Activated naive CD4-positive, alpha-beta T cell treated with anti-CD3 and anti-CD28 coated beads, Interleukin-2, amount 10 ng/mL, durations not matched to agents 7 days and 5 days (primary cell): ENCODE data around the gene BMP8B.
"Not testable (repeated sequence)": the region's sequence is repeated elsewhere in the genome, so short reads cannot be mapped to it uniquely, and the experiment has no call there.

Experiments used
- CTCF ChIA-PET: fragments of 350-600 bp; sonication (Branson Sonifier 250); formaldehyde crosslinking; loops from one replicate; lab custom pipeline; 2021; ENCODE audit warnings: antibody characterized with exemption; lab: Charles Lee
- DNase-seq: peaks from one replicate; pipeline ENCODE4 v3.0.0-alpha.2; 2020
- H3K27ac Mint-ChIP-seq: one replicate; pipeline ENCODE4 v1.8.0; 2021; ENCODE audit warnings: mild to moderate bottlenecking, moderate library complexity, mixed read lengths
- H3K27me3 Mint-ChIP-seq: one replicate; pipeline ENCODE4 v1.8.0; 2021; ENCODE audit warnings: mild to moderate bottlenecking, mixed read lengths
- H3K36me3 Mint-ChIP-seq: one replicate; pipeline ENCODE4 v1.8.0; 2021; ENCODE audit warnings: mixed read lengths
- H3K4me1 Mint-ChIP-seq: one replicate; pipeline ENCODE4 v1.8.0; 2021; ENCODE audit warnings: mixed read lengths
- H3K4me3 Mint-ChIP-seq: one replicate; pipeline ENCODE4 v1.8.0; 2021; ENCODE audit warnings: mild to moderate bottlenecking, moderate library complexity, mixed read lengths
- H3K9me3 Mint-ChIP-seq: one replicate; pipeline ENCODE4 v1.8.0; 2021; ENCODE audit warnings: mixed read lengths

BMP8B gene

DNA sequence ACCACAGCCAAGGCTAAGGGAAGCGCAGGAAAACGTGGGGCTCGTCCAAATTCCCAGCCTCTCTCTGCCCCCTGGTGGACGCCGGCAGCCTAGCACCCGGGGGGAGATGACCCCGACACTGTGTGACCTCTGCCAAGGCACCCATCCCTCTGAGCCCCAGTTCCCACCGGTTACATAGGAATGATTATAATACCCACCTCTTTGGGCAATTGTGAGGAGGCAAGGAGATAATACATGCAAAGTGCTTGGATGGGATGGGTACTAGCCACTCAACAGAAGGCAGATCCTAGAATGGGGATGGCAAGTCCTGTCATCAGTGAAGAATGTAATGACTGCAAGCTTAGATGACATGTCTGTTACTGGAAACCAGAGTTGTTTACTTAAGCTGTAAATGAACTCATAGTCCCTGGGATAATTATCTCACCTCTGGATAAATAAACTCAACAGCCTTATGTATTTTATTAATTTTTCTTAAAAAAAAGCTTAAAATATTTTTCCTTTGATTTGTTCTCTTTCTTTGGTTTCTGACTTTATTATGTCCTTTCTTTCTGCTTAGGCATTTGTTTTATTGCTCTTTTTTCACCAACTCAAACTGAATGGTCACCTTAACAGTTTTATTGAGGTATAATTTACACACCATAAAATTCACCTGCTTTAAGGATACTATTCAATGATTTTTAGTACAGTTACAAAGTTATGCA, 11.3 kb upstream of the BMP8B start:
- H3K9me3 Mint-ChIP-seq = no peaks in the 10 kb centered on the region
- peak; percentile 72 for DNase-seq
- peak overlapping the region; percentile 89 for H3K27ac Mint-ChIP-seq
- peaks cover 13% of the 10 kb centered on the region for H3K4me1 Mint-ChIP-seq
- H3K4me3 Mint-ChIP-seq = peak overlapping the region; percentile 54
- CTCF ChIA-PET = interaction anchor here (0.6 to 2.2 kb wide), 13 partner anchors 10 to 193 kb away, joined by 3 to 15 read pairs (median 3); partner anchors contain the start of genes HPCAL4 and PPIE
- peaks cover 11% of the 10 kb centered on the region for H3K27me3 Mint-ChIP-seq
- H3K36me3 Mint-ChIP-seq = peaks cover 1% of the 10 kb centered on the region

DNA sequence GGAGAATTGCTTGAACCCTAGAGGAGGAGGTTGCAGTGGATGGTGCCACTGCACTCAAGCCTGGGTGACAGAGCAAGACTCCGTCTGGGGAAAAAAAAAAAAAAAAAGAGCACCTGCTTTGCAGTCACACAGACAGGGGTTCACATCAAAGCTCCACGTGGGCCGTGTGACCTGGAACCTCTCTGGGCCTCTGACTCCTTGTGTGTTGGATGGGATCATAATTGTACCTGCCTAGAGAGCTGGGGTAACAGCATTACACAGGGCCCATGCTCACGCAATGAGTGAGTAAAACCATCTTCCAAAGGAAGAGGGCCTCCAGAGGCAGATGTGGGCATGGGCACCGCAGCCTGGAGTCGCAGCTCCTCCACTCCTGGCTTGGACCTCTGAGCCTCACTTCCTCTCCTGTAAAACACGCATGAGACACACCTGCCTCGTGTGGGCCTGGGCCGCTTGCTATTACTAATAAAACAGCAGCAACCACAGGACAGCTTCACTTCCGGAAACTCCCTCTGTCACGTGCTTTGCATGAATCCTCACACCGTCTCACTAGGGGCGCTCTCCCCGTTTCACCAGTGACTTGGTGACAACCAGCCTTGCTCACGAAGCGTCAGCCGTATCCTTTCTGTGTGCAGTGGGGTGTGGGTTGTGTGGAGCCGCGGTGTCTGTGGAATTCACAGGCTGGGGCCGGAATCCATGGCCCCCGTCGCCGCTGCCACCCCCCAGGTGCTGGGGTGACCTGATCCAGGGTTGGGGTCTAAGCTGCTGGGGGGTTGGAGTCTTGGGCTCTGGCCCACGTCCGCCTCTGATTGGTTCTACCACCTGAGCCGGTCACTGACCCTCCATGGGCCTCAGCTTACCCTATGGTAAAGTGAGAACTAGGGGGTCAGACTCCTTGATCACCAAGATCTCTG, 10.4 kb upstream of the BMP8B start:
- H3K9me3 Mint-ChIP-seq = not testable (repeated sequence)
- CTCF ChIA-PET = interaction anchor here (0.7 to 2.2 kb wide), 14 partner anchors 10 to 193 kb away, joined by 3 to 15 read pairs (median 3); partner anchors contain the start of genes HPCAL4 and PPIE
- peak overlapping the region; percentile 89 for H3K27ac Mint-ChIP-seq

DNA sequence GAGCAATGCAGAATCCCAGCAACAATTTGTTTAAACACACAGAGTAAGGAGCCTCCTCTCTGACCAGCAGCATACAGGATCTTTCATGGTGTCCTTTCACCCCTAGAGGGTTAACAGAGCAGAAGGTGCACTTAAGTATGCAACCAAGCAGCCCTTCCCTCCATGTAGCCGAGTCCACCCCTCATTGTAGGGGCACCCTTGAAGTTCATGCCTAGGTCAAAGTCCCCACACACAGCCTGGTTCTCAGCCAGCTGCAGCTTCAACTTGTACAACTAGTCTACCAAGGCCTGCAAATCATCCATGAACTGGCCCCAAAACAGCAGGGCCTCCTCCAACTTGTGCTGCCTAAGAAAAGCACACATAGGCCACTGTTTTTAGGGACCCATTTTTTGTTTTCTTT, 7.0 kb upstream of the BMP8B start:
- peaks cover 38% of the 10 kb centered on the region for H3K27me3 Mint-ChIP-seq
- peaks cover 1% of the 10 kb centered on the region for H3K36me3 Mint-ChIP-seq
- CTCF ChIA-PET = no interaction called here
- H3K4me3 Mint-ChIP-seq = no peak overlapping the region
- H3K4me1 Mint-ChIP-seq = peaks cover 25% of the 10 kb centered on the region
- no peaks in the 10 kb centered on the region for H3K9me3 Mint-ChIP-seq
- H3K27ac Mint-ChIP-seq = no peak overlapping the region
- no peak for DNase-seq

More for the DNA sequence above, 10.4 kb upstream of the BMP8B start:
- not testable (repeated sequence) for H3K36me3 Mint-ChIP-seq
- H3K27me3 Mint-ChIP-seq = peaks cover 16% of the 10 kb centered on the region
- peak; percentile 91 for DNase-seq
- peaks cover 13% of the 10 kb centered on the region for H3K4me1 Mint-ChIP-seq
- H3K4me3 Mint-ChIP-seq = peak overlapping the region; percentile 54

DNA sequence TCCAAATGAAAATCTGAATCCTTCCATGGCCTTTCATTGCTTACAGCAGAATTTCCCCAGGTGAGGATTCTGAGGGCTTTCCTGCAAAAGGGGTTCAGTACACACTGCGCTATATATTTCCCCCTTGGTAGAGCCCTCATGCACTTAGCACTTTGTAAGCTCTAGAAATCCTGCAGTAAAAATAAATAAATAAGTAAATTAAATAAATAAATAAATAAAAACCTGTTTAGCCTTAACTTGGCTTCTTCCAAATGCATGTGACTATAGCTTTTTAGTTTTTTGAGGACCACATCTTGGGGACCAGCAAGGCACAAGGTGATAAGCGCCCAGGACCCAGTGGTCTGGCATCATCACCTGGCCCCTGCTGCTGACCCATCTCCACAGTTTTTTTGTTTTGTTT, 3.2 kb upstream of the BMP8B start:
- no peak overlapping the region for H3K4me3 Mint-ChIP-seq

DNA sequence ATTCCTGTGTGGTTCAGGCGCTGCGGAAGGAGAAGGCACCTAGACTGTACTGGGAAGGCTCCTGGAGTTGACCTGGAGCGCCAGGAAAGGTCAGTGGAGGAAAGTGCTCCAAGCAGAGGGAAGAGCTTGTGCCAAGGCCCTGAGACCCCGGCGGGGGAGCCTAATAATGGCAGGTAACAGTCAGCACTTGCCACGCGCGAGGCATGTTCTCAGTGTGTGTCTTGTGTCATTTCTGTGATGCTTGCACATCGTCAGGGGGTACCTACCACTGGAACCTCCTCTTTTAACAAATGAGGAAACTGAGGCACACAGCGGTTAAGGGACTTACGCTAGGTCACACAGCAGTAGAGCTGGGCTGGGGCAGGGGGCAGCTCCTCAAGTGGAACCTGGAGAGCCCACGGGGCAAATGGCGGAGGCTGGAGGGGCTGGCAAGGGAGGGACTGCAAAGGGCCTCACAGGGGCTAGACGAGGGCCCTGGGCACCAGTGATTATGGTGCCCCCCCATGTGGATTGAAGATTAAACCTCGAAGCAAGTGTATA, 976 bp upstream of the BMP8B start:
- peak overlapping the region; percentile 72 for H3K4me3 Mint-ChIP-seq
- H3K27ac Mint-ChIP-seq = peak overlapping the region; percentile 19
- CTCF ChIA-PET = interaction anchor here (1.1 kb wide), 1 partner anchor 9 kb away, joined by 4 read pairs; no protein-coding TSS in a partner anchor
- H3K36me3 Mint-ChIP-seq = no peaks in the 10 kb centered on the region
- H3K4me1 Mint-ChIP-seq = peaks cover 22% of the 10 kb centered on the region
- no peaks in the 10 kb centered on the region for H3K9me3 Mint-ChIP-seq
- DNase-seq = no peak
- H3K27me3 Mint-ChIP-seq = peaks cover 63% of the 10 kb centered on the region

More for the DNA sequence above, 3.2 kb upstream of the BMP8B start:
- CTCF ChIA-PET = no interaction called here
- Mint-ChIP-seq H3K4me1 (peaks cover 22% of the 10 kb centered on the region), H3K27ac (no peak overlapping the region), H3K36me3 (no peaks in the 10 kb centered on the region), H3K9me3 (no peaks in the 10 kb centered on the region), H3K27me3 (peaks cover 59% of the 10 kb centered on the region)
- no peak for DNase-seq

DNA sequence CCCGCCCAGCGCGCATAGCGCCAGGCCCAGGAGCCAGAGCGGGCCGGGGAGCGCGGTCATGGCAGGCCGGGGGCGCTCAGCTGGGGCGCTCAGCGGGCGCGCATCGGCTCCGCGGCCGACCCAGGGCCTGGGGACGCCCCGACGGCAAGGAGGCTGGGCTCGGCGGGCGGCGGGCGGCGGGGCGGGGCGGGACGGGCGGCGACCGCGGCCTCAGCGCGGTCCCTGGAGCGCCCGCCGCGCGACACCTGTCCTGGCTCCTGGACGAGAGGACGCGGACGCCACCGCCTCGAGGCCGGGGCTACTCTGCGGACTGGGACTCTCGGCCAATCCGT, 273 bp downstream of the BMP8B start:
- Mint-ChIP-seq H3K4me1 (peaks cover 20% of the 10 kb centered on the region), H3K27me3 (peaks cover 64% of the 10 kb centered on the region), H3K9me3 (no peaks in the 10 kb centered on the region), H3K4me3 (no peak overlapping the region), H3K36me3 (no peaks in the 10 kb centered on the region), H3K27ac (no peak overlapping the region)
- DNase-seq = no peak
- CTCF ChIA-PET = no interaction called here

DNA sequence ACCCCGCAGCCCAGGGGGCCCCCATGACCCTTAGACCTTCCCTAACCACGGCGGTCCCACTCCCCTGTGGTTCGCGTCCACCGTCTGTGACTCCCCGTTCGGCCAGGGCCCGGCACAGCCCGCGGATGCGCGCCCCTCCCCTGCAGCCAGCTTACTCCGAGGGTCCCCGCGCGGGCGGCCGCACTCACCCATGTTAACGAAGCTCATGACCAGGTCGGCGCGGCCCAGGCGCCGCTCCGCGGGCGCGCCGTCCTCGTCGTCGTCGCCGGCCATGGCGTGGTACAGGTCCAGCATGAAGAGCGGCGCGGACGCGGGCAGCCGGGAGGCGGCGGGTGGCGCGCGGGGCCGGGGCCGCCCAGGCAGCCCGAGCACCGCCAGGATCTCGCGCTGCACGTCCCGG, 701 bp downstream of the BMP8B start:
- H3K36me3 Mint-ChIP-seq, DNase-seq, CTCF ChIA-PET, H3K9me3 Mint-ChIP-seq, H3K27ac Mint-ChIP-seq: not testable (repeated sequence)
- H3K4me1 Mint-ChIP-seq = peaks cover 15% of the 10 kb centered on the region
- peak overlapping the region; percentile 43 for H3K4me3 Mint-ChIP-seq
- peaks cover 68% of the 10 kb centered on the region for H3K27me3 Mint-ChIP-seq

DNA sequence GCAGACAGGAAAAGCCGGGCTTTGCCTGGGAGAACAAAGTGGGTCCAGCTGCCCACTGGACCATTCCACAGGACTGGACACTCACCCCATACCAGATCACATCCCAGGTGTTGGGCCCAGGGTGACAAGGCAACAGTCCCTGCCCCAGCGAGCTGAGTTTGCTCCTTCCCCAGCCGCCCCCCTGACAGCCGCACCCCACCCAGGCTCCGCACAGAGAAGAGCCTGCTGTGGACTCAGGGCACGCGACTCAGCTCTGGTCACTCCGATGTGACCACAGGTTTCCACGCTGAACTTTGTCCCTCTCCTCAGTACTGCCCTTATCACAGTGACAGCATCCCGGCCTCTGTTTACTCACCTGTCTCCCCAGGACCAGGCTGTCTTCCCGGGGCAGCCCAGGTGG, 1.2 kb downstream of the BMP8B start:
- Mint-ChIP-seq H3K9me3 (no peaks in the 10 kb centered on the region), H3K36me3 (no peaks in the 10 kb centered on the region), H3K27me3 (peaks cover 66% of the 10 kb centered on the region), H3K4me1 (peaks cover 10% of the 10 kb centered on the region), H3K27ac (no peak overlapping the region), H3K4me3 (peak overlapping the region; percentile 43)
- CTCF ChIA-PET = no interaction called here
- no peak for DNase-seq

DNA sequence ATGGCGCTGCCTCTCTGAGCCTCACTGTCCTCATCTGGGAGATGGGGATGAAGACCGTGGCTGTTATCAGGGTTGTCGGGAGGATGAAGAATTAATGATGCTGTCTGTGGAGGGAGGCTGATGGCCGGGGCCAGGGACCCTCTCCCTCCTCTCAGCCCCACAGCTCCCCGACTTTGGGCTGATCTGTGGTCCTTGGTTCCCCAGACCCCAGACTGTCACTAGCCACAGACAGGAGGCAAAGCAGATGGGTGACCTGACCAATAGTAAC, 1.6 kb downstream of the BMP8B start:
- Mint-ChIP-seq H3K4me3 (peak overlapping the region; percentile 43), H3K27me3 (peaks cover 62% of the 10 kb centered on the region)
- not testable (repeated sequence) for H3K36me3 Mint-ChIP-seq, H3K4me1 Mint-ChIP-seq, H3K27ac Mint-ChIP-seq, H3K9me3 Mint-ChIP-seq, DNase-seq
- CTCF ChIA-PET = interaction anchor here (1.0 kb wide), 1 partner anchor 12 kb away, joined by 3 read pairs; no protein-coding TSS in a partner anchor

DNA sequence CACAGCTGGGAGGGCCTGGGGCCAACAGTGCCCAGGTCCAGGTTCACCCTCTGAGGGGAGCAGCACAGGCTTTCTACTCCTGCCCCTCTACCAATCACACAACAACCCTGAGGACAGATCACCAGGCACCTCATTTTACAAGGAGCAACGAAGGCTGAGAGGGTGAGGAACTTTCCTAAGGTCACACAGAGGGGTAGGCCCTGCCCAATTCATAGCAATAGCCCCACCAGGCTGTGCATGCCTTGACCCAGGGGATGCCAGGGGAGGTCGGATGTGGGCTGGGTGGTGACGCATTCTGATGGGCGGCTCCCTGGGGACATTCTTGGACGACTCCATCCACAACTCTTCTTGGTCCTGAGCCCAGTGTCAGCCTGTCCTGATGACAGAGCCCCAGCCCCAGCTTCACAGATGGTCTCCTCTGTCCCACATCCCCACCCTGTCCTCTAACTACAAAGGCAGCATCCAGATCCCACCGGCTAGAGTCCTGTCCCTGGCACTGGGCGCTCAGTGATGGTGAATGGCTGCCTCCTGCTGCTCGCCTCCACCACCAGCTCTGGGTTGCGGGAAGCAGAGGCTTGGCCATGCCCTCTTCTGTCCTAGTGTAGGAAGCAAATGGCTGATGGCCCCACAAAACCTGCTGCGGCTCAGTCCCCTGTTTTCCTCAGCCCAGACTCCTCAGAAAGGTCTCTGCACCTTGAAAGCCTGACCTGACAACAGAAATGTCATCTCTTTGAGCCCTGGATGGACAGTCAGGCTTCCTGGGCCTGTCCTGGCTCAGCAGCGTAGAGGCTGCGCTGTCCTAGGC, 2.2 kb downstream of the BMP8B start:
- H3K9me3 Mint-ChIP-seq, H3K36me3 Mint-ChIP-seq, H3K4me1 Mint-ChIP-seq, DNase-seq, H3K27ac Mint-ChIP-seq: not testable (repeated sequence)
- Mint-ChIP-seq H3K4me3 (peak overlapping the region; percentile 43), H3K27me3 (peaks cover 56% of the 10 kb centered on the region)
- CTCF ChIA-PET = interaction anchor here (1.0 kb wide), 1 partner anchor 12 kb away, joined by 3 read pairs; no protein-coding TSS in a partner anchor

DNA sequence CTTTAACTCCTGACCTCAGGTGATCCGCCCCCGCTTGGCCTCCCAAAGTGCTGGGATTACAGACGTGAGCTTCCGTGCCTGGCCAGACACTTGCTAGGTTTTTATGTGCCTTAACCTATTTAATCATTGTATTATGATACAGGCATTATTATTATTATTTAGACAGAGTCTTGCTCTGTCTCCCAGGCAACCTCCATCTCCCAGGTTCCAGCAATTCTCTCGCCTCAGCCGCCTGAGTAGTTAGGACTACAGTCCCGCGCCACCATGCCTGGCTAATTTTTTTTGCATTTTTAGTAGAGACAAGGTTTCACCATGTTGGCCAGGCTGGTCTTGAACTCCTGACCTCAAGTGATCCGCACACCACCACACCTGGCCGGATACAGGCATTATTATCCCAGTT, 6.0 kb downstream of the BMP8B start:
- DNase-seq, H3K27ac Mint-ChIP-seq, H3K36me3 Mint-ChIP-seq, H3K4me3 Mint-ChIP-seq, H3K9me3 Mint-ChIP-seq, H3K4me1 Mint-ChIP-seq: not testable (repeated sequence)
- H3K27me3 Mint-ChIP-seq = peaks cover 46% of the 10 kb centered on the region
- CTCF ChIA-PET = interaction anchor here (1.3 kb wide), 1 partner anchor 17 kb away, joined by 3 read pairs; no protein-coding TSS in a partner anchor

DNA sequence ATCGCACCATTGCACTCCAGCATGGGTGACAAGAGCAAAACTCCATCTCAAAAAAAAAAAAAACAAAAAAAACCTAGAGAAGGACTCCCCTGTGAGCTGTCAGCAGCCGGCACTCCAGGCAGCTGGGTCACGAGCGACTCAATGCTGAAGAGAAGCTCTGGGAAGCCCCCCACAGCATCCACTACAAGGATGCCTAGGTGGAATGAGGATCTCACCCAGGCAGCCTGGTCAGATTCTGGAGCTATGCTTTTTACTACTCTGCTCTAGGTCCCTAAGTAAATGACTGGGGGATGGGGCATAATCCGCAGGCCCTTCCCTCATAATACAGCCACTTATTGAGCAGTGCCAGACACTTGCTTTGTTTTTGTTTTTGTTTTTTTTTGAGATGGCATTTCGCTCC, 6.6 kb downstream of the BMP8B start:
- no peaks in the 10 kb centered on the region for H3K4me1 Mint-ChIP-seq
- H3K27ac Mint-ChIP-seq = no peak overlapping the region
- CTCF ChIA-PET = interaction anchor here (0.7 to 1.3 kb wide), 2 partner anchors 18 to 134 kb away, joined by 3 read pairs; no protein-coding TSS in a partner anchor
- H3K36me3 Mint-ChIP-seq = no peaks in the 10 kb centered on the region
- H3K9me3 Mint-ChIP-seq = no peaks in the 10 kb centered on the region
- H3K27me3 Mint-ChIP-seq = peaks cover 40% of the 10 kb centered on the region
- DNase-seq = no peak
- no peak overlapping the region for H3K4me3 Mint-ChIP-seq

DNA sequence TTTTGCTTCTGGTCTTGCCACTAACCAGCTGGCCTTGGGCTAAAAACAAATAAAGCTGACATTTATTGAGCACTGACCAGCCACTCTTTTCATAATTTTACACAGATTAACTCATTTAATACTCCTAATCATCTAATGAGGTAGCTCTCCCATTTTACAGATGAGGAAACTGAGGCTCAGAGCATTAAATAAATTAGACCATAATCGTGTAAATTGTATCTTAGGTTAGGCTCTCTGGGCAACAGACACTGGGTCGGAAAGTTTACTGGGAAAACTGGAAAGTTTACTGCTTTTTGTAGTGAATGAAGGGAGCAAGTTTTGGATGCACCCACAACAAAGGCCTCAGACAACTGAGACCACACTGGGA, 7.3 kb downstream of the BMP8B start:
- CTCF ChIA-PET = interaction anchor here (0.7 kb wide), 1 partner anchor 134 kb away, joined by 3 read pairs; no protein-coding TSS in a partner anchor
- DNase-seq = no peak
- Mint-ChIP-seq H3K4me1 (no peaks in the 10 kb centered on the region), H3K27ac (no peak overlapping the region), H3K9me3 (no peaks in the 10 kb centered on the region), H3K36me3 (no peaks in the 10 kb centered on the region), H3K4me3 (no peak overlapping the region), H3K27me3 (peaks cover 32% of the 10 kb centered on the region)

DNA sequence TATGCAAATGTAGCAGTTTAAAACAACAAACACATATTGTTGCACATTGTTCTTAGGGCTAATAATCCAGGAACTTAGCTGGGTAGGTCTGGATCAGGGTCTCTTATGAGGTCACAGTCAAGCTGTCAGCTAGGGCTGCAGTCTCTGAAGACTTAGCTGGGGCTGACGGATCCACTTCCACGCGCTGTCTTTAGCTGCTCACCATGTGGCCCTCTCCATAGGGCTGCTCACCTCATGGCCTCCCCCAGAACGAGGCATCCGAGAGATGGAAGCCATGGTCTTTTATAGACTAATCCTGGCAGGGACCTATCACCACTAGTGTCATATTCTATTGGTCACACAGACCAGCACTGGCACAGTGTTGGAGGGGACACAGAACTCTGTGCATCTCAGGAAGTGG, 8.8 kb downstream of the BMP8B start:
- Mint-ChIP-seq H3K27me3 (peaks cover 27% of the 10 kb centered on the region), H3K4me1 (no peaks in the 10 kb centered on the region), H3K36me3 (no peaks in the 10 kb centered on the region), H3K9me3 (no peaks in the 10 kb centered on the region), H3K27ac (no peak overlapping the region), H3K4me3 (no peak overlapping the region)
- DNase-seq = no peak
- CTCF ChIA-PET = no interaction called here
